Osteocyte (in vitro differentiated cells): ENCODE results near the gene ERGIC1. TPM values are rescaled to one million over a fixed set of nuclear protein-coding genes. Genes with fewer than 3 reads are reported as not detected.

ENCODE experiments used
- DNase-seq: peaks from one replicate; pipeline ENCODE4 v3.0.0; 2021; ENCODE audit warnings: mixed read lengths; ENCODE audit not compliant: unreplicated experiment; ENCODE audit errors: extremely low spot score
- H3K27ac Mint-ChIP-seq: one replicate; pipeline ENCODE4 v1.8.0; 2021; ENCODE audit warnings: mild to moderate bottlenecking, mixed read lengths; ENCODE audit not compliant: unreplicated experiment
- H3K27me3 Mint-ChIP-seq: one replicate; pipeline ENCODE4 v1.8.0; 2021; ENCODE audit warnings: mixed read lengths; ENCODE audit not compliant: unreplicated experiment
- H3K36me3 Mint-ChIP-seq: one replicate; pipeline ENCODE4 v1.8.0; 2021; ENCODE audit warnings: mixed read lengths; ENCODE audit not compliant: unreplicated experiment
- H3K4me1 Mint-ChIP-seq: one replicate; pipeline ENCODE4 v1.8.0; 2021; ENCODE audit warnings: mixed read lengths; ENCODE audit not compliant: unreplicated experiment
- H3K4me3 Mint-ChIP-seq: one replicate; pipeline ENCODE4 v1.8.0; 2021; ENCODE audit warnings: mild to moderate bottlenecking, moderate library complexity, mixed read lengths; ENCODE audit not compliant: unreplicated experiment
- H3K9me3 Mint-ChIP-seq: one replicate; pipeline ENCODE4 v1.8.0; 2021; ENCODE audit warnings: mixed read lengths; ENCODE audit not compliant: unreplicated experiment
- CTCF ChIP-seq: fragments of 200-600 bp; sonication (generic); IDR thresholded peaks from 2 replicates; pipeline ENCODE4 v1.5.0; 2021; ENCODE audit warnings: antibody characterized with exemption, mild to moderate bottlenecking, moderate library complexity
- total RNA-seq: library from RNA; stranded (reverse); gene quantifications from 2 replicates; pipeline ENCODE4 v1.2.1, GENCODE V29; 2021

ERGIC1 gene
- total RNA-seq, 1 donor from 2014 or later: 174 TPM

- no peak for TF ChIP-seq CTCF
- Mint-ChIP-seq H3K36me3 (peaks cover 25% of the 10 kb centered on the region), H3K9me3 (no peaks in the 10 kb centered on the region), H3K27me3 (no peaks in the 10 kb centered on the region), H3K4me3 (no peak overlapping the region), H3K4me1 (peaks cover 18% of the 10 kb centered on the region), H3K27ac (no peak overlapping the region)
- no peak for DNase-seq
Measured at GRCh38 chr5:172940268-172941066, 106.4 kb downstream of the ERGIC1 start.

- DNase-seq: no peak
- peaks cover 21% of the 10 kb centered on the region for H3K36me3 Mint-ChIP-seq
- H3K27ac Mint-ChIP-seq: no peak overlapping the region
- TF ChIP-seq CTCF: no peak
- H3K27me3 Mint-ChIP-seq: no peaks in the 10 kb centered on the region
- no peaks in the 10 kb centered on the region for H3K9me3 Mint-ChIP-seq
- no peak overlapping the region for H3K4me3 Mint-ChIP-seq
- peaks cover 18% of the 10 kb centered on the region for H3K4me1 Mint-ChIP-seq
Measured at GRCh38 chr5:172941067-172941516, 107.0 kb downstream of the ERGIC1 start.

GRCh38 chr5:172942556-172942955 is 108.5 kb downstream of the ERGIC1 start:
- Mint-ChIP-seq H3K27ac (no peak overlapping the region), H3K4me1 (peaks cover 18% of the 10 kb centered on the region)

DNA sequence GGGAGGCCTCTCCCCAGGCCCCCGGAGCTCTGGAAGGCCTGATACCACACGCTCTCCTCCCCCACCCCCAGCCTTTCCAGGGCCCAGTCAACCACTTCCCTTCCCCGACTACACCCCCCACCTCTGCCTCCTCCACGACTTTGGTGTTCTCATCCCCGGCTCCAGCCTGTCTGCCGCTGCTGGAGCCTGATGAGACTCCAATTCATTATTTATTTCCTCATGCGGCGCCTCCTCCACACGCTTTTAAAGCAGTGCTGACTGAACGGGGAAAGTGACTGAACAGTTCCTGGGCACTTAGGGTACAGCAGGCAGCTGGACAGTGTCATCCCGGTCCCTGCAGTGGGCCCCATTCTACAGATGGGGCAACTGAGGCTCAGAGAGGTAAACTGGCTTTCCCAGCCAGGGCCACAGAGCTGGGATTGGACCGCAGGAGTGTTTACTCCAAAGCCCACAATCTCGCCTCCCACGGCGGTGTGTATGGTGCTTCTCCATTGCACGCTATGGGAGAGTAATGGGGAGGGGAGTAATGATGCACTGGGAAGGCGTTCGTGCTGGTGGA is 109.3 kb downstream of the ERGIC1 start:
- H3K27me3 Mint-ChIP-seq: no peaks in the 10 kb centered on the region
- no peaks in the 10 kb centered on the region for H3K9me3 Mint-ChIP-seq
- H3K4me3 Mint-ChIP-seq: no peak overlapping the region
- H3K27ac Mint-ChIP-seq: peak overlapping the region; percentile 38
- no peak for DNase-seq
- peaks cover 18% of the 10 kb centered on the region for H3K4me1 Mint-ChIP-seq
- no peak for TF ChIP-seq CTCF
- H3K36me3 Mint-ChIP-seq: peaks cover 14% of the 10 kb centered on the region

More at GRCh38 chr5:172942556-172942955, 108.5 kb downstream of the ERGIC1 start:
- Mint-ChIP-seq H3K9me3 (no peaks in the 10 kb centered on the region), H3K4me3 (no peak overlapping the region), H3K27me3 (no peaks in the 10 kb centered on the region), H3K36me3 (peaks cover 15% of the 10 kb centered on the region)
- no peak for DNase-seq
- TF ChIP-seq CTCF: no peak

GRCh38 chr5:172943906-172944305 is 109.9 kb downstream of the ERGIC1 start:
- H3K36me3 Mint-ChIP-seq: peaks cover 14% of the 10 kb centered on the region
- no peak overlapping the region for H3K27ac Mint-ChIP-seq
- no peaks in the 10 kb centered on the region for H3K9me3 Mint-ChIP-seq
- H3K4me1 Mint-ChIP-seq: peaks cover 18% of the 10 kb centered on the region
- no peak for TF ChIP-seq CTCF
- H3K27me3 Mint-ChIP-seq: no peaks in the 10 kb centered on the region
- no peak overlapping the region for H3K4me3 Mint-ChIP-seq
- no peak for DNase-seq
